ENCODE measurements around the gene FKBP1B.
A peak's percentile ranks its signal among the peaks of the same experiment; 100 is the strongest.

FKBP1B gene

GRCh38 chr2:24072259-24072658, 22.7 kb downstream of the FKBP1B start:
- Histone ChIP-seq H3K9me3 (ENCODE audit: insufficient read depth, low read length) (no peaks in the 10 kb centered on the region), H3F3A (ENCODE audit: insufficient read depth) (peaks cover under 1% of the 10 kb centered on the region; the same call in 1 of the 2 replicates), H3K79me2 (ENCODE audit: insufficient read depth, low read length) (peaks cover 32% of the 10 kb centered on the region), H2AFZ (ENCODE audit: low read depth, low read length, severe bottlenecking) (no peak overlapping the region), H3K9me2 (replicated peaks; ENCODE audit: insufficient read depth, low read length) (no peaks in the 10 kb centered on the region), H3K27me3 (ENCODE audit: low read length) (no peaks in the 10 kb centered on the region), H3K9ac (ENCODE audit: low read length) (no peak overlapping the region), H3K4me2 (ENCODE audit: low read depth, low read length, poor library complexity, severe bottlenecking) (no peak overlapping the region), H3K36me3 (ENCODE audit: low read length) (peaks cover 11% of the 10 kb centered on the region; the same call in 1 of the 2 replicates), H3K27ac (ENCODE audit: low read depth, low read length) (no peak overlapping the region), H4K20me1 (ENCODE audit: low read depth, low read length) (no peaks in the 10 kb centered on the region), H3K4me3 (ENCODE audit: insufficient read depth, low read length, poor library complexity, severe bottlenecking) (no peak overlapping the region)
- TF ChIP-seq, protein P1, sequence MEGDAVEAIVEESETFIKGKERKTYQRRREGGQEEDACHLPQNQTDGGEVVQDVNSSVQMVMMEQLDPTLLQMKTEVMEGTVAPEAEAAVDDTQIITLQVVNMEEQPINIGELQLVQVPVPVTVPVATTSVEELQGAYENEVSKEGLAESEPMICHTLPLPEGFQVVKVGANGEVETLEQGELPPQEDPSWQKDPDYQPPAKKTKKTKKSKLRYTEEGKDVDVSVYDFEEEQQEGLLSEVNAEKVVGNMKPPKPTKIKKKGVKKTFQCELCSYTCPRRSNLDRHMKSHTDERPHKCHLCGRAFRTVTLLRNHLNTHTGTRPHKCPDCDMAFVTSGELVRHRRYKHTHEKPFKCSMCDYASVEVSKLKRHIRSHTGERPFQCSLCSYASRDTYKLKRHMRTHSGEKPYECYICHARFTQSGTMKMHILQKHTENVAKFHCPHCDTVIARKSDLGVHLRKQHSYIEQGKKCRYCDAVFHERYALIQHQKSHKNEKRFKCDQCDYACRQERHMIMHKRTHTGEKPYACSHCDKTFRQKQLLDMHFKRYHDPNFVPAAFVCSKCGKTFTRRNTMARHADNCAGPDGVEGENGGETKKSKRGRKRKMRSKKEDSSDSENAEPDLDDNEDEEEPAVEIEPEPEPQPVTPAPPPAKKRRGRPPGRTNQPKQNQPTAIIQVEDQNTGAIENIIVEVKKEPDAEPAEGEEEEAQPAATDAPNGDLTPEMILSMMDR (IDR thresholded peaks at IDR 0.05; ENCODE audit: insufficient read depth, low read length, poor library complexity, severe bottlenecking): no peak
- TF ChIP-seq EZH2phosphoT487 (conservative IDR thresholded peaks at IDR 0.05; ENCODE audit: low read length): no peak

GRCh38 chr2:24073816-24074215, 24.3 kb downstream of the FKBP1B start:
- no peak overlapping the region for H3K27ac ChIP-seq (ENCODE audit: low read depth, low read length)
- peaks cover 9% of the 10 kb centered on the region; the same call in 1 of the 2 replicates for H3K36me3 ChIP-seq (ENCODE audit: low read length)
- H3F3A ChIP-seq (ENCODE audit: insufficient read depth): peaks cover 5% of the 10 kb centered on the region; the same call in 1 of the 2 replicates
- no peaks in the 10 kb centered on the region for H3K27me3 ChIP-seq (ENCODE audit: low read length)
- H2AFZ ChIP-seq (ENCODE audit: low read depth, low read length, severe bottlenecking): no peak overlapping the region
- no peak for TF ChIP-seq EZH2phosphoT487 (conservative IDR thresholded peaks at IDR 0.05; ENCODE audit: low read length)
- TF ChIP-seq, protein P1 (IDR thresholded peaks at IDR 0.05; ENCODE audit: insufficient read depth, low read length, poor library complexity, severe bottlenecking): no peak
- H3K79me2 ChIP-seq (ENCODE audit: insufficient read depth, low read length): peaks cover 32% of the 10 kb centered on the region
- no peaks in the 10 kb centered on the region for H3K9me2 ChIP-seq (replicated peaks; ENCODE audit: insufficient read depth, low read length)
- H3K4me3 ChIP-seq (ENCODE audit: insufficient read depth, low read length, poor library complexity, severe bottlenecking): no peak overlapping the region
- H3K9me3 ChIP-seq (ENCODE audit: insufficient read depth, low read length): no peaks in the 10 kb centered on the region
- H3K9ac ChIP-seq (ENCODE audit: low read length): no peak overlapping the region
- H3K4me2 ChIP-seq (ENCODE audit: low read depth, low read length, poor library complexity, severe bottlenecking): no peak overlapping the region
- H4K20me1 ChIP-seq (ENCODE audit: low read depth, low read length): no peaks in the 10 kb centered on the region

DNA sequence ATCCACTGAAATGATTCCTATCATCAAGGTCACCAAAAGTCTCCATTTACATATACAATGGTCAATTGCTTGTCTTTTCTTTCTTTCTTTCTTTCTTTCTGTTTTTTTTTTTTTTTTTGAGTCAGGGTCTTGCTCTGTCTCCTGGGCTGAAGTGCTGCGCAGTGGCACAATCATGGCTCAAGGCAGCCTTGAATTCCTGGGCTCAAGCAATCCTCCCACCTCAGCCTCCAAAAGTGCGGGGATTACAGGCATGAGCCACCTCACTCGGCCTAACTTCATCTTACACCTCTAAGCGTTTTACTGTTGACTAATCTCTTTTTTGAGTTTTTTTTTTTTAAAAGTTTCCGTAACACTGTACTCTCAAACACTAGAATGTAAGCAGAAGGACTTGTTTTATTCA, 25.7 kb downstream of the FKBP1B start:
- H3K27ac ChIP-seq (ENCODE audit: low read depth, low read length): no peak overlapping the region
- H3K27me3 ChIP-seq (ENCODE audit: low read length): no peaks in the 10 kb centered on the region
- H3K79me2 ChIP-seq (ENCODE audit: insufficient read depth, low read length): peaks cover 32% of the 10 kb centered on the region
- H3K4me2 ChIP-seq (ENCODE audit: low read depth, low read length, poor library complexity, severe bottlenecking): peak overlapping the region; percentile 80
- H3F3A ChIP-seq (ENCODE audit: insufficient read depth): peaks cover 5% of the 10 kb centered on the region; the same call in 1 of the 2 replicates
- no peaks in the 10 kb centered on the region for H3K9me2 ChIP-seq (replicated peaks; ENCODE audit: insufficient read depth, low read length)
- H2AFZ ChIP-seq (ENCODE audit: low read depth, low read length, severe bottlenecking): no peak overlapping the region
- H3K4me3 ChIP-seq (ENCODE audit: insufficient read depth, low read length, poor library complexity, severe bottlenecking): peak overlapping the region; percentile 76
- H4K20me1 ChIP-seq (ENCODE audit: low read depth, low read length): no peaks in the 10 kb centered on the region
- peaks cover 9% of the 10 kb centered on the region; the same call in 1 of the 2 replicates for H3K36me3 ChIP-seq (ENCODE audit: low read length)
- no peaks in the 10 kb centered on the region for H3K9me3 ChIP-seq (ENCODE audit: insufficient read depth, low read length)
- TF ChIP-seq EZH2phosphoT487 (conservative IDR thresholded peaks at IDR 0.05; ENCODE audit: low read length): no peak
- TF ChIP-seq, protein P1 (IDR thresholded peaks at IDR 0.05; ENCODE audit: insufficient read depth, low read length, poor library complexity, severe bottlenecking): no peak
- H3K9ac ChIP-seq (ENCODE audit: low read length): peak overlapping the region; percentile 67
